Sigmoid colon (tissue), 4 donors: ENCODE results near the gene ADRB1.

ENCODE experiments used
- CTCF ChIP-seq, 4 experiments: fragments of 450-650 bp in 3 of 4; fragments of 200-600 bp in 1 of 4; IDR thresholded peaks; one replicate each; pipeline ENCODE4 v1.5.1; 2016 to 2019; ENCODE audit warnings: antibody characterized with exemption in 4 of 4, mild to moderate bottlenecking in 3 of 4, moderate library complexity in 2 of 4
- POLR2AphosphoS5 ChIP-seq, 4 donors: sonication (generic); formaldehyde crosslinking; IDR thresholded peaks; one replicate each; pipeline ENCODE4 v1.6.1; 2017; ENCODE audit warnings: antibody characterized with exemption in 4 of 4

GRCh38 chr10:114048472-114048871, 4.8 kb downstream of the ADRB1 start:
- TF ChIP-seq CTCF (IDR thresholded peaks at IDR 0.05) = no peak
- TF ChIP-seq POLR2AphosphoS5 (IDR thresholded peaks at IDR 0.05) = no peak
